T-helper 1 cell (primary cell): ENCODE measurements around the gene CACNB2.
"Not testable (repeated sequence)": the region's sequence is repeated elsewhere in the genome, so short reads cannot be mapped to it uniquely, and the experiment has no call there.

Experiments used
- DNase-seq, 5 donors: peaks; one replicate each; pipeline ENCODE4 v3.0.0-alpha.2; 2012 to 2020

The CACNB2 gene

GRCh38 chr10:18409599-18410397 is 269.6 kb downstream of the CACNB2 start:
- no peak for DNase-seq

GRCh38 chr10:18414061-18414460 is 273.8 kb downstream of the CACNB2 start:
- no peak for DNase-seq

DNA sequence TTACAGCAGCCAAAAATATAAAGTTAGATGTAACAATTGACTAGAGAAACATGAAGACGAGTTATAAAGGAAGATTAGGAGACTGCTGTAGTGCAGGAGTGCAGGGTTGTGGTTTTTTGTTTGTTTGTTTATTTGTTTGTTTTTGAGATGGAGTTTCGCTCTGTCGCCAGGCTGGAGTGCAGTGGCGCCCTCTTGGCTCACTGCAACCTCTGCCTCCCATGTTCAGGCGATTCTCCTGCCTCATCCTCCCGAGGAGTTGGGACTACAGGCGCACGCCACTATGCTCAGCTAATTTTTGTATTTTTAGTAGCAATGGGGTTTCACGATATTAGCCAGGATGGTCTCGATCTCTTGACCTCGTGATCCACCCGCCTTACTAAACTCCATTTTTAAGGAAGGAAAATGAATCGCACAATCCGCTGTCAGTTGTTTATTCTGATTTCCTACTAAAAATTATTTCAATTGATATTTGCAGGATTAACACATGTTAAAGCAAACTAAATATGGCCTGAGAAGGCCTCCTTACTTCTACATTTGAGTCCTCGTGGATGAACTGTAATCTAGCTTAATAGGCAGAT is 277.8 kb downstream of the CACNB2 start:
- DNase-seq, result no peak

GRCh38 chr10:18418541-18419215 is 278.5 kb downstream of the CACNB2 start:
- no peak for DNase-seq

DNA sequence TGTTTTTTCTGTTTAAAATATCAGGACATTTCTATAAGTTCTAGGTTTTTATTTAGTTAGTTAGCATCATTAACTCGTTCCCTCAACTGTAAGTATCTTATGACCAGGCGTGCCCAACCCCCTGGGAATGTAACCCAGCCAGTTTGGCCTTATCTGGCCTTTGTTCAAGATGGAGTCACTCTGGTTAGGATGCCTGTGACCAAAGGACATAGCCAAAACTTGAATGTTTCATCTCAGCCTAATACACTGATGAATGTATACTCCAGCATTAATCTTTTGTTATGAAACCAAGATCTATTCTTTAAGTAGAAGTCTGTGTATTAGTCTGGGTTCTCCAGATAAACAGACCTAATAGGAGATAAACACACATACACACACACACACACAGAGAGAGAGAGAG is 279.7 kb downstream of the CACNB2 start:
- no peak for DNase-seq

- no peak for DNase-seq
Measured at GRCh38 chr10:18421726-18422293, 281.6 kb downstream of the CACNB2 start.

GRCh38 chr10:18423058-18423637 is 282.9 kb downstream of the CACNB2 start:
- DNase-seq, result no peak

GRCh38 chr10:18424200-18424599 is 284.0 kb downstream of the CACNB2 start:
- DNase-seq, result no peak

DNA sequence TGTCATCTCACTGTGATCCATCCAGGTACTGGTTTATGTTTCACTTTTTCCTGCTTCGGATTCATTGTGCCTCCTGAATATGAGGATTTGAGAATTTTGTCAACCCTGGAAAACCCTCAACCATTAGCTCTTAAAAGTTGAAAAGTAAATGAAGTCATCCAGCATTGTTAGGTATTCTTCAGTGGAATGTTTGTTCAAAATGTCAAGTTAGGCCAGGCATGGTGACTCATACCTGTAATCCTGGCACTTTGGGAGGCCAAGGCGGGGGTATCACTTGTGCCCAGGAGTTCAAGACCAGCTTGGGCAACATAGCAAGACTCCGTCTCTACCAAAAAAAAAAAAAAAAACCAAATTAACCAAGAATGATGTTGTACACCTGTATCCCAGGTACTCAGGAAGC is 289.1 kb downstream of the CACNB2 start:
- no peak for DNase-seq

GRCh38 chr10:18436902-18437301 is 296.7 kb downstream of the CACNB2 start:
- no peak for DNase-seq

- no peak for DNase-seq
Measured at GRCh38 chr10:18437486-18437885, 297.3 kb downstream of the CACNB2 start.

DNA sequence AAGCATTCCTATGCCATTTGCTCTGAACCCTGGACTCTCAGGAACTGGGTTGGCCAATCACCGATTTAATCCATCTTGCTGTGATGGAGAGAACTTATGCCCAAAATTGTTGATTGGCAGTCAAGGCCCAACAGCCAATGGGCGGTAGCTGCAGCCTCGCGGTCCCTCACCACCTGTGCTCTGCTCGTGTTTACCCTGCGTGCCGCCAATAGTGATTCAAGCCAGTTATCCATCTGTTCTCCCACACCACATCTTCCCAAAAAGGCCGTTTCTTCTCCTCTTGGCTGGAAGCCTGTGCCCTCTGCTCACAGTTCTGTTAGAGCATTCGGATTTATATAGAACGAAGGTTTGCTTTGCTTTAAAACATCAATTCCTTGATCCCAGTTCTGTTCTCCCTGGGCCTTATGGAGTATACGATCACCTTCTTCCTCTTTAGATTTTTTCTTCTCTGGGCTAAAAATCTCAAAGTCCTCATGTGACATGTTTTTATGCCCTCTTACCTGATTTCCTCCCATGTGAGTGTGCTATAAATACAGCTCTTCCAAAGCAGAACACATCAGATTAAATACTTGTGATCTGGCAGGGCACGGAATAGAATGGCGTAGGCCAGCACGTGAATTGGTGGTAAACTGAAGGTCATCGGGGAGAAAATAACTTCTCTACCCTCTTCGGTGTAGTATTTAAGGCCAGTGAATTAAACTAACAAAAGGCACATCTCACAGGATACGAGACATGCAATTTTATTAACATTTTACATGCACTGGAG is 298.3 kb downstream of the CACNB2 start:
- DNase-seq, result no peak

DNA sequence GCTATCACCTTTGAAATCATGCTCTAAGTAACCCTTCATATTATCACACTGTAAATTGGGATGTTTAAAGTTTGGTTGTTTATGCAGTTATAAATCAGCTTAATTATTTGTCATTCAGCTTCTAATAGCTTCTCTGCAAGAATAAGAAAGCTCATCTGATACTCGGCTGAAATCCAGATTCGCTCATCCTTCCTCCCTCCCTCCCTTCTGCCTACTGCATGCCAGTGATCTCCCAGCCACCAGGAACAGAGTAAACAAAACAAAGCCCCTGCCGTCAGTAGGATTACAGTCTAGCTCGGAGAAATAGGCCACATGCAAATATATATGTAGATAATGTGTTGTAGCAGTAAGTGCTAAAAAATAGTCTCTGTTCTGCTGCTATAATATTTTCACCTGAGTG is 299.4 kb downstream of the CACNB2 start:
- no peak for DNase-seq

GRCh38 chr10:18445635-18446034 is 305.4 kb downstream of the CACNB2 start:
- not testable (repeated sequence) for DNase-seq

DNA sequence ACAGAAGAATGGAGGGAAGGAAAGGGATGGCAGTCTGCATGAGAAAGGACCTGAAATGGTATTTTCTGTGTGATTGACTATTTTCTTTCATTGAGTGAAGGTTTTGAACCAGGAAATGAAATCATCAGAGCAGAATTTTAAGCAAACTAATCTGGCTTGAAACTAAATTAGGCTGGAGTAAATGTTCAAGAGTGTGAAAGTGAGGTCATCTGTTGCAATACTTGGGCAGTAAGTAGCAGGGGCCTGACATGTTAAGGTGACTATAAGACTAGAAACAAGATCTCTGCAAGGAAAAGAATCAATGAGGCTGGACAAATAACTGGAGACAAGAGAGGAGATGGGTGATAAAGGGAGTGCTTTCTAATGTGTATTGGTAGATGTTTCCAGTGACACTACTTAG is 306.0 kb downstream of the CACNB2 start:
- DNase-seq, result no peak

DNA sequence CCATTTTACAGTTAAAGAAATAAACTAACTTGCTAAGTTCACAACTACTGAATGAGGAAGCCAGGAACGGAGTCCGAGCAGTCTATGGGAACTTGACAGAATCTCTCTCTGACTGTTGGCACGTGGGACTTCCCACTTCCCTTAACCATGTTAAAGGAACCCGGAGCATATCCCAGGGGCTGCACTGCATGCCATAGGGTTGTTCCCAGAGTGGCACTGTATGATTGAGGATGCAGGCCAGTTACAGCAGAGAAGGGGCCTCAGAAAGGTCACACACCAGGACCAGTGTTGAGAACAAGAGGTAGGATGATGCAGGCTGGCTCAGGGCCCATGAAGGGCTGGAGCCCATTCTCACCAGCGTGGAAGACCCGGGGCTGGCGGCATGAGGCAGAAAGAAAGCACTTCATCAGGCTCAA is 309.4 kb downstream of the CACNB2 start:
- DNase-seq, result no peak

DNA sequence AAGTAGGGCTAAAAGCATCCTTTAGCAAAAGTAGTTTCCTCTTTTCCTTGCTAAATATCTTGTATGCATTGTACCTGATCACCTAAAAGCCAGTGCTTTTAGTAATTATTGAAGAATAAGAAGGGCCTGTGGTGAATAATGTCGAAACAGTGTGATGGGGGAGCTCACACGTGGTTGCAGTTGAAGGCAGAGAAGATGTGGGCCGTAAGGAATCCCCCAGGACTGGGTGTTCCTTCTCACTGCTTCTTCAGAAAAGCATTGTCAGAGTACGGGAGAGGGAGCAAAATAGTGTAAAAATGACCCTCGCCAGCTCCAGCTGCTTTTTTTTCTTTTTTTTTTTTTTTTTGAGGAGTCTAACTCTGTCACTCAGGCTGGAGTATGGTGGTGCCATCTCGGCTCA is 310.1 kb downstream of the CACNB2 start:
- DNase-seq, result no peak

DNA sequence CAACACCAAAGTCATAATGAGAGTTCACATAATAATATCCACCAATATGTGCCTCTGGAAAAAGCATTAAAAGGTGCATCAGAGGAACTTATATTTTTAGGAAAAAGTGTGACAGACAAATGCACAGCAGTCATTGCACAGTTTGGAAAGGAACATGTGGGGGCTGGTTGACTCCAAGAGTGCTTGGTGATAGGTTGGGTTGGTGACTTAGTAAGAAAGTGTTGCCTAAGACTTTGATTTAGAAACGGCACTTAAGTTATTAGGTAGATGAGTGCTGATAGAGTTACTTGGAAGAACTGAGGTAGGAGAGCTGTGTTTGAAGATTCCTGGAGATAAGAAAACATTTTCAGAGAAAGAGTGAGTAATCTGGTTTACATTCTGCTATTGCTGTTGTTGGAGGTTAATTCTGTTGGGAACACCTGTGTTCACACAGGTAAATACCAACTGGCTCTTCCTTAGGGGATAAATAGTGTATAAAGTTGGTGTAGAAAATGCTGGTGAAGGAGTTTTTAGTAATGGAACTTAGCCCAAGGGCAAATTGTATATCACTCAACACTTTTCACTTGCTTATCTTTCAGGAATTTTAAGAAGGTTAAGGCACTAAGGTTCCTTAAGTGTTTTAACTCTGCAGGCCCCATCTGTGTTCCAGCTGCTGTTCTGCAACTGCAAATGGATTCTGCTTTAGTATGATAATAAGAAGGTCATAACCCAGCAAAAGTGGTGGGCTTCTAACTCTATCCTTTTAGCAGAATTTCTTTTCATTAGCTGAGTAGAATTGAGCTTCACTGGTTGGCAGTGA is 315.1 kb downstream of the CACNB2 start:
- DNase-seq, result no peak

GRCh38 chr10:18456984-18457383 is 316.8 kb downstream of the CACNB2 start:
- DNase-seq, result no peak

DNA sequence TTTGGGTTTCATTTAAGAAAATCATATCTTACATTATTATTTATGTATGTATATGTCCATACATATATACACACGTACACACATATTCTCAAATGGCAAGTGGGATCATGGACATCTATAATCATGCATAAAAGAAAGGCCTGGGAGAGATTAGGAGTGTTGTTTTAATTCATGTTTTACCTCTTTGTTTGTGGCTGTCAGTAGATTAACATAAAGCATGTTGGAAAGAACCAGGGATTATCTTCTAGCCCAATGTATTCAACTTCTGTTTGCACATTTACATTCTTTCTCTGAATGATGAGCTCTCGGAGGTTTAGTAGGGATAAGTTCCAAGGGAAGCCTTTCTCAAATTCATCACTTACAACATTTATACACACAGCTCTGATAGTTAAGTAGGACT is 319.8 kb downstream of the CACNB2 start:
- no peak for DNase-seq

DNA sequence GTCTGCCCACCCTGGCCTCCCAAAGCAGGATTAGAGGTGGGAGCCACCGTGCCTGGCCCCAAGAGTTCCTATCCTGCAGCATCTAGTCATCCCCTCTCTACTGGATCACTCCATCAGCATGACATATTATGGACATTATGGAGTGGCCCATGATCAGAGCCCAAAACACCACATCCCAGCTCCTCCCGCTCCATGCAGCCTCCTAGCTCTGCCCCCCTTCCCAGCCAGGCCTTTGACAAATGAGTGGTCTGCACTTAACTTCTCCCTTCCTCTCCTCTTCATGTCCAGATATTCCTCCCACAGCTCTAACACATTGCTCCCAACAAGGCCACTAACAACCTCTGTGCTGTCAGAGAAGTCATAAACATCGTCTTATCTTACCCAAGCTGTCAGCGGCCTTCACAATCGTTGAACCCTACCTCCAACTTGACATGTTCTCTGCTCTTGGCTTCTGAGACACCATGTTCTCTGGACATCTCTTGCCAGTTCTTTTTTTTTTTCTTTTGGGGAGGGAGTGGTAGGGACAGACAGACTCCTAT is 323.5 kb downstream of the CACNB2 start:
- DNase-seq, result no peak
